SK-N-SH (cell line): ENCODE measurements around the gene MGST2.

Experiments
- ELF1 ChIP-seq: IDR thresholded peaks from 2 replicates; pipeline ENCODE4 v1.4.0; 2012
- EP300 ChIP-seq, 2 experiments: IDR thresholded peaks; 2 replicates each; pipeline versions ENCODE4 v1.4.0 to v1.6.1; 2012; ENCODE audit warnings: borderline replicate concordance in 1 of 2, low read depth in 1 of 2, low read length in 1 of 2
- EZH2phosphoT487 ChIP-seq: fragments of 200-600 bp; sonication (generic); IDR thresholded peaks from 2 replicates; pipeline ENCODE4 v1.6.1; 2017; ENCODE audit warnings: low read depth, mixed run types, mild to moderate bottlenecking, antibody characterized with exemption, moderate library complexity, borderline replicate concordance
- GATA2 ChIP-seq: sonication (generic); formaldehyde crosslinking; IDR thresholded peaks from 2 replicates; pipeline ENCODE4 v1.5.0; 2020; ENCODE audit warnings: mild to moderate bottlenecking, missing genetic modification reagents
- POLR2AphosphoS5 ChIP-seq: IDR thresholded peaks from 2 replicates; pipeline ENCODE4 v1.6.1; 2012; ENCODE audit warnings: low read depth, low read length
- REST ChIP-seq: IDR thresholded peaks from 2 replicates; pipeline ENCODE4 v1.6.1; 2012; ENCODE audit warnings: mild to moderate bottlenecking, low read depth, low read length, moderate library complexity
- SMC3 ChIP-seq: IDR thresholded peaks from 2 replicates; pipeline ENCODE4 v1.6.1; 2012; ENCODE audit warnings: low read depth, low read length, improper control_type of control experiment
- USF2 ChIP-seq: fragments of 150-350 bp; IDR thresholded peaks from 2 replicates; pipeline ENCODE4 v1.6.1; 2017; ENCODE audit warnings: antibody characterized with exemption, low read length, low read depth, borderline replicate concordance
- TF ChIP-seq, protein P1 (sequence below): fragments of 200-600 bp; sonication (generic); IDR thresholded peaks from 2 replicates; pipeline ENCODE4 v1.6.1; 2017; ENCODE audit warnings: antibody characterized with exemption, mild to moderate bottlenecking, moderate library complexity
- TF ChIP-seq, protein P2 (sequence below): fragments of 150-350 bp; IDR thresholded peaks from 2 replicates; pipeline ENCODE4 v1.6.1; 2016; ENCODE audit warnings: mild to moderate bottlenecking, low read depth, low read length

DNA sequence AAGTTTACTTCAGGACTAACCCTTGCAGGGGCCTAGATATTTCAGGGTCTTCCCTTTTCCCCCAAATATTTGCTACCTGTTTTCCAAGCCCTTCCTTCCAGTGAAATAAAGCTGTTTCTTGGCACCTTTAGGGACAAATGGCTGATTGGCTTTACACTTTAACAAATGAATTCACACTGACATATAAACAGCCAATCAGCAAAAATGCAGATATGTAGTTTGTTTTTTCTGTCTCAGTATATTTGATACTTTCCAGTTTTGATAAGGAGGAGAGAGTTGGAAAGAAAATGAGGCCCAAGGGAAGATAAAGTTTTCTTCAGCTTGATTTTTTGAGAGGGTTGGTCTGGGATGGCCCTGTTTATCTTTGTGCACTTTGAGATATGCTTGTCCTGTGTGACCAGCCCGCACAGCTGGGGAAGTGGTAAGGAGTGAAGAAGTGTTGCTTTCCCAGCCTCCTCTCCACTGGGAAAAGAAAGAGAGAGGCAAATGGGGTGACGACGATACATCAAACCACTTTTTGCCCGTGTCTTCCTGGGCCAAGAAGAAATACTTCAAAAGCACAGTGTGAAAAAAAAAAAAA is 67.5 kb downstream of the MGST2 start:
- TF ChIP-seq EZH2phosphoT487 (no peak), POLR2AphosphoS5 (no peak), SMC3 (no peak), ELF1 (no peak), USF2 (no peak), REST (no peak), GATA2 (no peak), EP300 (IDR thresholded peaks at IDR 0.05; ENCODE audit: borderline replicate concordance in 1 of 2, low read depth in 1 of 2, low read length in 1 of 2) (no peak)
- TF ChIP-seq, protein P1, sequence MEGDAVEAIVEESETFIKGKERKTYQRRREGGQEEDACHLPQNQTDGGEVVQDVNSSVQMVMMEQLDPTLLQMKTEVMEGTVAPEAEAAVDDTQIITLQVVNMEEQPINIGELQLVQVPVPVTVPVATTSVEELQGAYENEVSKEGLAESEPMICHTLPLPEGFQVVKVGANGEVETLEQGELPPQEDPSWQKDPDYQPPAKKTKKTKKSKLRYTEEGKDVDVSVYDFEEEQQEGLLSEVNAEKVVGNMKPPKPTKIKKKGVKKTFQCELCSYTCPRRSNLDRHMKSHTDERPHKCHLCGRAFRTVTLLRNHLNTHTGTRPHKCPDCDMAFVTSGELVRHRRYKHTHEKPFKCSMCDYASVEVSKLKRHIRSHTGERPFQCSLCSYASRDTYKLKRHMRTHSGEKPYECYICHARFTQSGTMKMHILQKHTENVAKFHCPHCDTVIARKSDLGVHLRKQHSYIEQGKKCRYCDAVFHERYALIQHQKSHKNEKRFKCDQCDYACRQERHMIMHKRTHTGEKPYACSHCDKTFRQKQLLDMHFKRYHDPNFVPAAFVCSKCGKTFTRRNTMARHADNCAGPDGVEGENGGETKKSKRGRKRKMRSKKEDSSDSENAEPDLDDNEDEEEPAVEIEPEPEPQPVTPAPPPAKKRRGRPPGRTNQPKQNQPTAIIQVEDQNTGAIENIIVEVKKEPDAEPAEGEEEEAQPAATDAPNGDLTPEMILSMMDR = no peak
- TF ChIP-seq, protein P2, sequence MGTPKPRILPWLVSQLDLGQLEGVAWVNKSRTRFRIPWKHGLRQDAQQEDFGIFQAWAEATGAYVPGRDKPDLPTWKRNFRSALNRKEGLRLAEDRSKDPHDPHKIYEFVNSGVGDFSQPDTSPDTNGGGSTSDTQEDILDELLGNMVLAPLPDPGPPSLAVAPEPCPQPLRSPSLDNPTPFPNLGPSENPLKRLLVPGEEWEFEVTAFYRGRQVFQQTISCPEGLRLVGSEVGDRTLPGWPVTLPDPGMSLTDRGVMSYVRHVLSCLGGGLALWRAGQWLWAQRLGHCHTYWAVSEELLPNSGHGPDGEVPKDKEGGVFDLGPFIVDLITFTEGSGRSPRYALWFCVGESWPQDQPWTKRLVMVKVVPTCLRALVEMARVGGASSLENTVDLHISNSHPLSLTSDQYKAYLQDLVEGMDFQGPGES = no peak
